ENCODE data around the gene NSMCE1. TPM values are rescaled to one million over a fixed set of nuclear protein-coding genes. Genes with fewer than 3 reads are reported as not detected.

NSMCE1 gene
- total RNA-seq, 4 donors from 2014 or later: 3.2 to 43.6 (median 35.6) TPM

- Histone ChIP-seq H3K36me3 (no peaks in the 10 kb centered on the region), H3K27ac (peak overlapping the region in 1 of 2 donors; percentile 8), H3K4me3 (no peak overlapping the region), H3K27me3 (no peaks in the 10 kb centered on the region), H3K4me1 (no peaks in the 10 kb centered on the region), H3K9me3 (no peaks in the 10 kb centered on the region)
- TF ChIP-seq, protein P1, sequence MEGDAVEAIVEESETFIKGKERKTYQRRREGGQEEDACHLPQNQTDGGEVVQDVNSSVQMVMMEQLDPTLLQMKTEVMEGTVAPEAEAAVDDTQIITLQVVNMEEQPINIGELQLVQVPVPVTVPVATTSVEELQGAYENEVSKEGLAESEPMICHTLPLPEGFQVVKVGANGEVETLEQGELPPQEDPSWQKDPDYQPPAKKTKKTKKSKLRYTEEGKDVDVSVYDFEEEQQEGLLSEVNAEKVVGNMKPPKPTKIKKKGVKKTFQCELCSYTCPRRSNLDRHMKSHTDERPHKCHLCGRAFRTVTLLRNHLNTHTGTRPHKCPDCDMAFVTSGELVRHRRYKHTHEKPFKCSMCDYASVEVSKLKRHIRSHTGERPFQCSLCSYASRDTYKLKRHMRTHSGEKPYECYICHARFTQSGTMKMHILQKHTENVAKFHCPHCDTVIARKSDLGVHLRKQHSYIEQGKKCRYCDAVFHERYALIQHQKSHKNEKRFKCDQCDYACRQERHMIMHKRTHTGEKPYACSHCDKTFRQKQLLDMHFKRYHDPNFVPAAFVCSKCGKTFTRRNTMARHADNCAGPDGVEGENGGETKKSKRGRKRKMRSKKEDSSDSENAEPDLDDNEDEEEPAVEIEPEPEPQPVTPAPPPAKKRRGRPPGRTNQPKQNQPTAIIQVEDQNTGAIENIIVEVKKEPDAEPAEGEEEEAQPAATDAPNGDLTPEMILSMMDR (IDR thresholded peaks at IDR 0.05): no peak
- no peak for TF ChIP-seq POLR2A (IDR thresholded peaks at IDR 0.05)
- intact Hi-C loops (cut with DNase I; ENCODE audit: low total_unique reads): no loop called here
- no peak for DNase-seq
Observed at GRCh38 chr16:27287051-27287811, 18.7 kb upstream of the NSMCE1 start.

DNA sequence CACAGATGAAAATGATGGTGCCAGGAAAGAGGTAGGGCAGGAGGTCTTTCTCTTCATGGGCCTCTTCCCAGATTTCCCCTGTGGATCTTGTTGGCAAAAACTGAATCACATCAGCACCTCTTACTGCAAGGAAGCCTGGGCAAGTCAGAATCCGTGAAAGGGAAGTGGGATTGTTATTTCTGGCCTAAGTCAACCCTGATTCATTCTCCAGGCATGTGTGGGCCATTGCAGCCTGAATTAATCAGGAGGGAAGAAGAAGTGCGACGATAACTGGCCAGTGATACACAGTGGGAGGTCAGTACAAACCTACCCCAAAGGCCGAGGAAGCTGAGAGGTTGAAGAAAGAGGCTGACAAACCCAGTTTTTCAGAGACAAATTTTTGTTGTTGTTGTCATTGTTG is 17.9 kb upstream of the NSMCE1 start:
- peak in 1 of 2 donors; percentile 31 for DNase-seq
- no peaks in the 10 kb centered on the region for H3K36me3 ChIP-seq
- intact Hi-C loops (cut with DNase I; ENCODE audit: low total_unique reads): no loop called here
- H3K27me3 ChIP-seq: no peaks in the 10 kb centered on the region
- peak overlapping the region; percentile 8 to 37 for H3K27ac ChIP-seq
- TF ChIP-seq, protein P1 (IDR thresholded peaks at IDR 0.05): no peak
- TF ChIP-seq POLR2A (IDR thresholded peaks at IDR 0.05): no peak
- no peak overlapping the region for H3K4me3 ChIP-seq
- no peaks in the 10 kb centered on the region for H3K9me3 ChIP-seq
- H3K4me1 ChIP-seq: no peaks in the 10 kb centered on the region

DNA sequence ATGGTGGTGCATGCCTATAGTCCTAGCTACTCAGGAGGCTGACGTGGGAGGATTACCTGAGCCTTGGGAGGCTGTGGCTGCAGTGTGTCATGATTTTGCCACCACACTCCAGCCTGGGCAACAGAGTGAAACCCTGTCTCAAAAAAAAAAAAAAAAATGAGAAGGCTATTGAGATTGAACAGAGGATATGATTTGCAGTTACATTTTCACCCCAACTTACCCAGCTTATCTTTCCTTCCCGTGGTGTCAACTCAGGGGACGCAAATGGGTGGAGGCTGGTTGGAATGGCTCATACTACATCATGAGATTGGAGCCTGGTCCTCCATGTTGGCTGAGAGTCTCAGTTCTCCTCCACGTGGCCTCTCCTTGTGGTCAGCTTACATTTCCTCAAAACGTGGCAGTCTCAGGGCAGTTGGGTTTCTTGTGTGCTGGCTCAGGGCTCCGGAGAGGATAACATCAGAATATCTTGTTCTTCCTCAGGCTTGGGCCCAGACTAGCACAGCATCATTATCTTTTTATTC is 17.2 kb upstream of the NSMCE1 start:
- H3K27ac ChIP-seq: peak overlapping the region in 1 of 2 donors; percentile 8
- no peaks in the 10 kb centered on the region for H3K4me1 ChIP-seq
- no peaks in the 10 kb centered on the region for H3K9me3 ChIP-seq
- TF ChIP-seq, protein P1 (IDR thresholded peaks at IDR 0.05): no peak
- no peak for TF ChIP-seq POLR2A (IDR thresholded peaks at IDR 0.05)
- H3K36me3 ChIP-seq: no peaks in the 10 kb centered on the region
- peak in 1 of 2 donors; percentile 21 for DNase-seq
- no peak overlapping the region for H3K4me3 ChIP-seq
- H3K27me3 ChIP-seq: no peaks in the 10 kb centered on the region
- intact Hi-C loops (cut with DNase I; ENCODE audit: low total_unique reads): no loop called here

DNA sequence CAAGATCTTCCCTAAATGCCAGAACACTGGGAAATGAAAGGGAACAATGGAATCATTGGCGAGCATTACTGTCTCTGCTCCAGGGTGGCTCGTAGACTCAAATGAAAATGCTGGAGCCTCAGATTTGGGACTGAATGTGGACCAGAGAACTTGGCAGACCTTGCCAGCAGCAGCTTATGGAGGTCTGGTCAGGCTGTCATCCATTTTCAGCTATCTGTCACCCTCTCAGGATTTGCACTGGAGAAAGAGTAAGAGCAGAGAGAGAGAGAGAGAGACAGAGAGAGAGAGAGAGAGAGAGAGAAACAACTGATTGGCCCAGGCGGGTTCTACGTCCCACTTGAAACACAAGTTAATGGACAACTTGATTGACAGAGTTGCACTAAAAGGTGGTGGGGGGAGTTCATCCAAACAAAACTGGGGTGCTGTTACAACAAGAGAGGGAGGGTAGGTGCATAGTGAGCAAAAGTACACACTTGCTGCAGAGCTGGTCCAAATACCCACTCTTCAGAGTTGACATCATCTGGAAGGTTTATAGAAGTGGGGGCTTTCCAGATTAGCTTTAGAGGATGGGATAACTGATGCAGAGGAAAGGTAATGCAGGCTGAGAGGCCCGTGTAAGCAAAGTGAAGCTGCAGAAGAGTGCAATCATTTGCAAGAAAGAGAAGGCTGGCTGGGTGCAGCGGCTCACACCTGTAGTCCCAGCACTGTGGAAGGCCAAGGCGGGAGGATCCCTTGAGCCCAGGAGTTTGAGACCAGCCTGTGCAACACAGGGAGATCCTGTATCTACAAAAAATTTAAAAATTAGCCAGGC is 16.5 kb upstream of the NSMCE1 start:
- H3K27me3 ChIP-seq: no peaks in the 10 kb centered on the region
- TF ChIP-seq, protein P1 (IDR thresholded peaks at IDR 0.05): no peak
- TF ChIP-seq POLR2A (IDR thresholded peaks at IDR 0.05): no peak
- no peaks in the 10 kb centered on the region for H3K9me3 ChIP-seq
- no peak for DNase-seq
- intact Hi-C loops (cut with DNase I; ENCODE audit: low total_unique reads): no loop called here
- no peak overlapping the region for H3K4me3 ChIP-seq
- no peaks in the 10 kb centered on the region for H3K4me1 ChIP-seq
- H3K27ac ChIP-seq: no peak overlapping the region
- no peaks in the 10 kb centered on the region for H3K36me3 ChIP-seq

DNA sequence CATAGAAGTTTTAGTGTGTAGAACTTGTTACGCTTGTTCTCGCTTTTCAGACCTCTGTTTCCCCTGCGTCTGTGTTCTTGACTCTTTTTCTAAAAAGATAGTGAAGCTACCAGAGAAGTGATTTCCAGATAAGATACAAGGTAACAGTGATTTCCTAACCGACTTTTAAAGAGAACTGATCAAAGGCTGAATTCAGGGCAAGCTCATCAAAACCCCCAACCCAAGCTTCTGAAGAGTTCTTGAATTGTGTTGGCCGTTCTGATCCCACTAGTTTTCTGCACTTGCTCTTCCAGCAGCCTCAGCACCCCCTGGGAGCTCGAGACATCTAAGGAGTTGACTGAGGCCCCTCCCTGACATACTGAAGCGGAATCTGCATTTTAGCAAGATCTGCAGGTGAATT is 12.7 kb upstream of the NSMCE1 start:
- no peaks in the 10 kb centered on the region for H3K4me1 ChIP-seq
- DNase-seq: no peak
- no peaks in the 10 kb centered on the region for H3K27me3 ChIP-seq
- no peak overlapping the region for H3K4me3 ChIP-seq
- no peaks in the 10 kb centered on the region for H3K36me3 ChIP-seq
- TF ChIP-seq POLR2A (IDR thresholded peaks at IDR 0.05): no peak
- H3K9me3 ChIP-seq: no peaks in the 10 kb centered on the region
- no peak overlapping the region for H3K27ac ChIP-seq
- intact Hi-C loops (cut with DNase I; ENCODE audit: low total_unique reads): no loop called here
